Type B pancreatic cell (in vitro differentiated cells): ENCODE data around the gene SYT5. TPM values are rescaled to one million over a fixed set of nuclear protein-coding genes. Genes with fewer than 3 reads are reported as not detected.

Source experiments
- DNase-seq: peaks from one replicate; pipeline ENCODE4 v3.0.0; 2021; ENCODE audit warnings: mixed read lengths; ENCODE audit not compliant: unreplicated experiment; ENCODE audit errors: extremely low spot score
- H3K27ac Mint-ChIP-seq: 2 replicates; pipeline ENCODE4 v1.8.0; 2021; ENCODE audit warnings: mild to moderate bottlenecking, mixed read lengths
- H3K27me3 Mint-ChIP-seq: 2 replicates; pipeline ENCODE4 v1.8.0; 2021; ENCODE audit warnings: mixed read lengths
- H3K36me3 Mint-ChIP-seq: 2 replicates; pipeline ENCODE4 v1.8.0; 2021; ENCODE audit warnings: mixed read lengths
- H3K4me1 Mint-ChIP-seq: one replicate; pipeline ENCODE4 v1.8.0; 2021; ENCODE audit warnings: mixed read lengths; ENCODE audit not compliant: unreplicated experiment
- H3K4me3 Mint-ChIP-seq: 2 replicates; pipeline ENCODE4 v1.8.0; 2021; ENCODE audit warnings: mild to moderate bottlenecking, mixed read lengths
- H3K9me3 Mint-ChIP-seq: 2 replicates; pipeline ENCODE4 v1.8.0; 2021; ENCODE audit warnings: mixed read lengths
- total RNA-seq: library from RNA; stranded (reverse); gene quantifications from 2 replicates; pipeline ENCODE4 v1.2.1, GENCODE V29; 2021; ENCODE audit warnings: low replicate concordance
- TF ChIP-seq, protein P1 (sequence below): fragments of 200-600 bp; sonication (generic); conservative IDR thresholded peaks from 2 replicates; pipeline ENCODE4 v1.5.0; 2021; ENCODE audit warnings: antibody characterized with exemption, mild to moderate bottlenecking

Gene SYT5
- total RNA-seq, 1 donor from 2014 or later = 5.0 TPM

DNA sequence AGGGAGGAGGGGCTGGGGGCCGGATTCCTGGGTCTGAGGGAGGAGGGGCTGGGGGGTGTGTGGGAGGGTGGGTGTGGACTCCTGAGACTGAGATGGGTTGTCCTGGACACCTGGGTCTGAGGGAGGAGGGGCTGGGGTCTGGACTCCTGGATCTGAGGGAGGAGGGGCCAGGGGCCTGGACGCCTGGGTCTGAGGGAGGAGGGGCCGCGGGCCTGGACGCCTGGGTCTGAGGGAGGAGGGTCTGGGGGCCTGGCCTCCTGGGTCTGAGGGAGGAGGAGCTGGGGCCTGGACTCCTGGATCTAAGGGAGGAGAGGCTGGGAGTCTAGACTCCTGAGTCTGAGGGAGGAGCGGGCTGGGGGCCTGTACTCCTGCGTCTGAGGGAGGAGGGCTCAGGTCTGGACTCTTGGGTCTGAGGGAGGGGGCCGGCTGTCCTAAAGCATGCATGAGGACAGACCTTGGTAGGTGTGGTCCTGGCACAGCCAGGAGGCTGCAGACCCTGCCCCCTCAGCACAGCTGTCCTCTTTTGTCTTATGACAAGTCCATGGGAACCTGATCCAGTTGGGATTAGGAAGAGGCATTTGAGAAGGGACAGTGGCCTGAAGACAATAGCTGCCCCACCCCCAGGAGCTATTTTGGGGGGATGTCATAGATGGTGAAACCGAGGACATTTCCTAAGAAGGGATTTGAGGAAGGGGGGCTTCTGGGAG, 32.4 kb downstream of the SYT5 start:
- peaks cover 4% of the 10 kb centered on the region for H3K4me1 Mint-ChIP-seq
- H3K9me3 Mint-ChIP-seq = no peaks in the 10 kb centered on the region
- H3K27ac Mint-ChIP-seq = no peak overlapping the region
- TF ChIP-seq, protein P1, sequence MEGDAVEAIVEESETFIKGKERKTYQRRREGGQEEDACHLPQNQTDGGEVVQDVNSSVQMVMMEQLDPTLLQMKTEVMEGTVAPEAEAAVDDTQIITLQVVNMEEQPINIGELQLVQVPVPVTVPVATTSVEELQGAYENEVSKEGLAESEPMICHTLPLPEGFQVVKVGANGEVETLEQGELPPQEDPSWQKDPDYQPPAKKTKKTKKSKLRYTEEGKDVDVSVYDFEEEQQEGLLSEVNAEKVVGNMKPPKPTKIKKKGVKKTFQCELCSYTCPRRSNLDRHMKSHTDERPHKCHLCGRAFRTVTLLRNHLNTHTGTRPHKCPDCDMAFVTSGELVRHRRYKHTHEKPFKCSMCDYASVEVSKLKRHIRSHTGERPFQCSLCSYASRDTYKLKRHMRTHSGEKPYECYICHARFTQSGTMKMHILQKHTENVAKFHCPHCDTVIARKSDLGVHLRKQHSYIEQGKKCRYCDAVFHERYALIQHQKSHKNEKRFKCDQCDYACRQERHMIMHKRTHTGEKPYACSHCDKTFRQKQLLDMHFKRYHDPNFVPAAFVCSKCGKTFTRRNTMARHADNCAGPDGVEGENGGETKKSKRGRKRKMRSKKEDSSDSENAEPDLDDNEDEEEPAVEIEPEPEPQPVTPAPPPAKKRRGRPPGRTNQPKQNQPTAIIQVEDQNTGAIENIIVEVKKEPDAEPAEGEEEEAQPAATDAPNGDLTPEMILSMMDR = no peak
- no peaks in the 10 kb centered on the region for H3K36me3 Mint-ChIP-seq
- peaks cover 72% of the 10 kb centered on the region for H3K27me3 Mint-ChIP-seq
- DNase-seq = no peak
- H3K4me3 Mint-ChIP-seq = no peak overlapping the region

DNA sequence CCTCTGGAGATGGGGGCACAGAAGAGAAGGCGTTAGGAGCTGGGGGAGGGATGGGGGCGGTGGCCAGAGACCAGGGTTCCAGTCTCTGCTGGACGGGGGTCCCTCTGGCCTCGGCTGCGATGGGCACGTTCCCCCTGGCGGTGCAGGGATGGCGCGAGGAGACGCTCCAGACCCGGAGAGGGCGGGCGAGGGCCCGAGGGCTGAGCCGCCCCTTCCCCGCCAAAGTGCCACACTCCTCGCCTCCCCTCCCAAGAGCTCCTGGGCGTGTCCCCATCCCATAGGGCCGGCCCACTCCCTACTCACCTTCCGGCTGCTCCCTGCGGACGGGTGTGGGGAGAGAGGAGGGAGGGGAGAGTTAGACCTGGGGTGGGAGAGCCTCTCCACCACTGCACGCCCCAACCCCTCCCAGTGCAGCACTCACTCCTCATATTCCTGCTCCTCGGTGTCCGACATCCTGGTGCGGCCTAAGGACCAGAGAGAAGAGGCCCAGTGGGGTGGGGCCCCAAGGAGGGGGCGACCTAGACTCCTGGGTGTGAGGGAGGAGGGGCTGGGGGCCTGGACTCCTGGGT, 33.3 kb downstream of the SYT5 start:
- Mint-ChIP-seq H3K4me1 (peaks cover 4% of the 10 kb centered on the region), H3K27ac (no peak overlapping the region), H3K4me3 (peak overlapping the region; percentile 63), H3K36me3 (no peaks in the 10 kb centered on the region), H3K27me3 (peaks cover 67% of the 10 kb centered on the region), H3K9me3 (no peaks in the 10 kb centered on the region)
- TF ChIP-seq, protein P1 = no peak
- no peak for DNase-seq

DNA sequence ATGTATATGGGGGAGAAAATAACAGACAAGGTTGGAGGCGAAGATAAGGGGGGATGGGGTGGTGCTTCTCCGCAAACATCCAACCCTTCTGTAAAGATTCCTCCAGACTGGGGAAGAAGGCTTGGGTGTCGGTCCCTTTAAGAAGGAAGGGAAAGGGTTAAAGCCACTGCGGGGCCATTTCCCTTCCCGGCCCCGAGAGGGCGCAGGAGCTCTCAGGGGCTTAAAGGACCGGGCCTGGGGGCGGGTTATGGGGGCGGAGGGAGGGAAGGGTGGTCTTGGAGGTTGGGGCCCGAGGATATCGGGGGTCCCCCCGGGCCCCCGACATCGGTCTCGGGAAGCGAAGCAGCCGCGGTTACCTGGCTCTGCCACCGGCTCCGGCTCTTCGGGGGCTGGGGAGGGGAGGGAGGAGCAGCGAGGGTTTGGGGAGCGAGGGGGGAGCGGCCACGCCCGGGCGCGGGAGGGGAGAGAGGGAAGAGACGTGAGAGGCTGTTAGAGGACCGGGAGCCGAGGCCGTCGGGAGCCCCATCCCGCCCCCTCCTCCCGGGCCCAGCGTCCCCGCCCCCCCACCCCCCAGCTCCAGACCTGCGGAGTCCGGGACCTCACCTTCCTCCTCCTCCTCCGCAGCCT, 33.9 kb downstream of the SYT5 start:
- Mint-ChIP-seq H3K27me3 (peaks cover 64% of the 10 kb centered on the region), H3K4me1 (peaks cover 5% of the 10 kb centered on the region), H3K27ac (no peak overlapping the region), H3K4me3 (peak overlapping the region; percentile 64), H3K36me3 (no peaks in the 10 kb centered on the region), H3K9me3 (no peaks in the 10 kb centered on the region)
- TF ChIP-seq, protein P1 = peak; percentile 72
- DNase-seq = no peak

DNA sequence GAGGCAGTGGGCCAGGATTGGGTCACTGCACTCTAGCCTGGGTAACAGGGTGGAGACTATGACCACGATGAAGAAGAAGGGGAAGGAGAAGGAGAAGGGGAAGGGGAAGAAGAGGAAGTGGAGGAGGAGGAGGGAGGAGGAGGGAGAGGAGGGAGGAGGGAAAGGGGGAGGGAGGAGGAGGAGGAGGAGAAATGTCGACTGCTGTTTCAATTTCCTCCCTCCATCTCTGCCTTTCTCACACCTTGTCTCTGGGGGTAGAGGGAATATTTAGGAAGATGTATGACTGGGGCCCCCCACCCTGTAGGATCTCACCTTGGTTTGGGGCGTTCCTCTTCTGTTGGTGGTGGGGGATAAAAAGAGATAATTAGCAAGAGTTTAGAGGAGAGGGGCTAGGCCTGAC, 34.9 kb downstream of the SYT5 start:
- Mint-ChIP-seq H3K36me3 (no peaks in the 10 kb centered on the region), H3K4me3 (no peak overlapping the region), H3K9me3 (no peaks in the 10 kb centered on the region), H3K4me1 (peaks cover 9% of the 10 kb centered on the region), H3K27me3 (peaks cover 58% of the 10 kb centered on the region), H3K27ac (no peak overlapping the region)
- DNase-seq = no peak
- TF ChIP-seq, protein P1 = no peak

DNA sequence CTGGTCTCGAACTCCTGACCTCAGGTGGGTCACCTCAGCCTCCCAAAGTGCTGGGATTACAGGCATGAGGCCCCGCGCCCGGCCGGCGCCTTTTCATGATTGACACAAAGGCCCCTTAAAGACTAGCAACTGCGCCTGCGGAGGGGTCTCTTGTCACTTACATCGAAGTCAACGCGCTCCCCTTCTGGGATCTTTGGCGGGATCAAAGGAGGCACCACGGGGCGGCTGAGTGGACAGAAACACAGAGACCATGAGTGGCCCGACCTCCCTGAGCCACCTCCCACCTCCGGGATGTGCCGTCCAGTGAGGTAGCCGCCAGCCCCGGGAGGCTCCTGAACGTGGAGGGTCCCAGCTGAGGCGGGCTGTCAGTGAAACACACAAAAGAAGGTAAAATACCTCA, 38.4 kb downstream of the SYT5 start:
- Mint-ChIP-seq H3K27me3 (peaks cover 35% of the 10 kb centered on the region), H3K9me3 (no peaks in the 10 kb centered on the region), H3K27ac (no peak overlapping the region), H3K4me1 (peaks cover 9% of the 10 kb centered on the region), H3K36me3 (no peaks in the 10 kb centered on the region), H3K4me3 (no peak overlapping the region)
- DNase-seq = no peak
- TF ChIP-seq, protein P1 = no peak
